Measurements from ENCODE around the gene HSD3B1. TPM values are rescaled to one million over a fixed set of nuclear protein-coding genes. Genes with fewer than 3 reads are reported as not detected.

Gene HSD3B1
- total RNA-seq, result under 1 TPM; 0.70 to 0.92 TPM
- long read RNA-seq, result 0 reads

- ATAC-seq (peak; percentile 99), DNase-seq (no peak)
- intact Hi-C loops (cut with DNase I, micrococcal nuclease), result no loop called here
Measured at GRCh38 chr1:119506941-119507340, at the start of gene HSD3B1. TSS of gene HSD3B1 (plus strand) at chr1:119507210. CDS start at chr1:119507477, 267 bp downstream.

- DNase-seq (no peak), ATAC-seq (no peak)
- intact Hi-C loops (cut with DNase I, micrococcal nuclease), result no loop called here
Measured at GRCh38 chr1:119462964-119463363, 44.0 kb upstream of the HSD3B1 start.

- intact Hi-C loops (cut with DNase I, micrococcal nuclease), result no loop called here
- ATAC-seq, result no peak
- DNase-seq, result no peak
Measured at GRCh38 chr1:119463569-119463968, 43.4 kb upstream of the HSD3B1 start.

- DNase-seq (no peak), ATAC-seq (no peak)
- intact Hi-C loops (cut with DNase I, micrococcal nuclease), result no loop called here
Measured at GRCh38 chr1:119466445-119466844, 40.6 kb upstream of the HSD3B1 start.

- ATAC-seq (peak; percentile 38), DNase-seq (no peak)
- intact Hi-C loops (cut with DNase I, micrococcal nuclease), result no loop called here
Measured at GRCh38 chr1:119467219-119467618, 39.8 kb upstream of the HSD3B1 start.

- ATAC-seq (peak; percentile 74), DNase-seq (no peak)
- intact Hi-C loops (cut with DNase I, micrococcal nuclease), result no loop called here
Measured at GRCh38 chr1:119467857-119468668, 38.9 kb upstream of the HSD3B1 start.

- intact Hi-C loops (cut with DNase I, micrococcal nuclease), result no loop called here
- no peak for DNase-seq
- ATAC-seq, result no peak
Measured at GRCh38 chr1:119469741-119470140, 37.3 kb upstream of the HSD3B1 start.

- no peak for ATAC-seq
- intact Hi-C loops (cut with DNase I, micrococcal nuclease), result no loop called here
Measured at GRCh38 chr1:119470377-119470776, 36.6 kb upstream of the HSD3B1 start.

GRCh38 chr1:119470958-119471357 is 36.1 kb upstream of the HSD3B1 start:
- no peak for DNase-seq
- ATAC-seq, result no peak
- intact Hi-C loops (cut with DNase I, micrococcal nuclease), result no loop called here

More at GRCh38 chr1:119470377-119470776, 36.6 kb upstream of the HSD3B1 start:
- DNase-seq, result no peak

- ATAC-seq (no peak), DNase-seq (no peak)
- intact Hi-C loops (cut with DNase I, micrococcal nuclease), result no loop called here
Measured at GRCh38 chr1:119471566-119471965, 35.4 kb upstream of the HSD3B1 start.

- ATAC-seq (no peak), DNase-seq (no peak)
- intact Hi-C loops (cut with DNase I, micrococcal nuclease), result no loop called here
Measured at GRCh38 chr1:119472080-119472818, 34.8 kb upstream of the HSD3B1 start.

GRCh38 chr1:119472819-119473175 is 34.2 kb upstream of the HSD3B1 start:
- DNase-seq, result no peak
- no peak for ATAC-seq
- intact Hi-C loops (cut with DNase I, micrococcal nuclease), result no loop called here

- peak; percentile 45 to 69 for DNase-seq
- ATAC-seq, result peak; percentile 98
- intact Hi-C loops (cut with DNase I, micrococcal nuclease), result no loop called here
Measured at GRCh38 chr1:119475866-119476439, 31.1 kb upstream of the HSD3B1 start.

GRCh38 chr1:119477710-119478109 is 29.3 kb upstream of the HSD3B1 start:
- DNase-seq, result no peak
- ATAC-seq, result no peak
- intact Hi-C loops (cut with DNase I, micrococcal nuclease), result no loop called here

- DNase-seq, result no peak
- intact Hi-C loops (cut with DNase I, micrococcal nuclease), result no loop called here
- ATAC-seq, result no peak
Measured at GRCh38 chr1:119480175-119480574, 26.8 kb upstream of the HSD3B1 start.

GRCh38 chr1:119481951-119482350 is 25.1 kb upstream of the HSD3B1 start:
- intact Hi-C loops (cut with DNase I, micrococcal nuclease), result no loop called here
- no peak for ATAC-seq
- DNase-seq, result no peak

- ATAC-seq (no peak), DNase-seq (no peak)
- intact Hi-C loops (cut with DNase I, micrococcal nuclease), result no loop called here
Measured at GRCh38 chr1:119482517-119483425, 24.2 kb upstream of the HSD3B1 start.

GRCh38 chr1:119483441-119484200 is 23.4 kb upstream of the HSD3B1 start:
- no peak for DNase-seq
- ATAC-seq, result no peak
- intact Hi-C loops (cut with DNase I, micrococcal nuclease), result no loop called here
